ENCODE data around the gene ICAM2.

GRCh38 chr17:63966646-63967264 lies 53.7 kb downstream of the ICAM2 start:
- TF ChIP-seq CTCF (IDR thresholded peaks at IDR 0.05) (no peak), POLR2A (IDR thresholded peaks at IDR 0.05) (no peak)

All from sigmoid colon (tissue), 3 donors.